GM12878 (cell line): ENCODE measurements around the gene MAGEB3. TPM values are rescaled to one million over a fixed set of nuclear protein-coding genes. Genes with fewer than 3 reads are reported as not detected.

ENCODE experiments used
- ATAC-seq: fragments of 200-7000 bp; cut with Tn5 transposase; 3 replicates; pipeline ENCODE4 v1.9.1; 2020; ENCODE audit warnings: mild to moderate bottlenecking, moderate library complexity
- BruUV-seq: library from RNA; stranded (reverse); fragments of 400-500 nt; replicated peaks from 2 replicates; lab custom pipeline; 2021; lab: Mats Ljungman, UMichigan
- CTCF ChIA-PET: fragments of 300-600 bp; sonication (Branson Sonifier 250); formaldehyde crosslinking; extraction: SDS; loops from one replicate; lab custom pipeline; 2021; ENCODE audit warnings: inconsistent platforms; lab: Yijun Ruan, JAX
- POLR2A ChIA-PET: fragments of 350-600 bp; formaldehyde crosslinking; extraction: SDS; loops from one replicate; lab custom pipeline; 2021; ENCODE audit warnings: inconsistent platforms; lab: Charles Lee
- RAD21 ChIA-PET: fragments of 300-600 bp; sonication (Branson Sonifier 250); formaldehyde crosslinking; loops from one replicate; lab custom pipeline; 2023; ENCODE audit warnings: antibody characterized with exemption; ENCODE audit not compliant: unreplicated experiment; lab: Charles Lee
- SMC1A ChIA-PET: fragments of 300-600 bp; sonication (Branson Sonifier 250); formaldehyde crosslinking; loops from one replicate; lab custom pipeline; 2023; ENCODE audit not compliant: unreplicated experiment, uncharacterized antibody; lab: Charles Lee
- DNase-seq: peaks from one replicate; pipeline ENCODE4 v3.0.0-alpha.2; 2011; ENCODE audit warnings: low read depth, low spot score
- FAIRE-seq: peaks from 3 replicates; lab custom pipeline; 2011; peaks lifted over from hg19 to GRCh38; lab: Jason Lieb, UNC
- H2AFZ ChIP-seq: 2 replicates; pipeline ENCODE4 v1.6.0; 2011; ENCODE audit warnings: low read depth, low read length, control low read depth; ENCODE audit not compliant: control insufficient read depth
- H3K27ac ChIP-seq: 2 replicates; pipeline ENCODE4 v1.5.1; 2011; ENCODE audit warnings: control low read depth; ENCODE audit not compliant: control insufficient read depth, insufficient read depth
- H3K27me3 ChIP-seq, 2 experiments: replicated peaks in 1 of 2; 2 replicates each; pipeline versions ENCODE4 v1.6.0 to v1.6.1; 2011; ENCODE audit warnings: low read length in 1 of 2; ENCODE audit not compliant: control insufficient read depth in 2 of 2, insufficient read depth in 2 of 2
- H3K36me3 ChIP-seq, 2 experiments: 2 replicates each; pipeline ENCODE4 v1.5.1; 2011; ENCODE audit warnings: low read length in 1 of 2; ENCODE audit not compliant: control insufficient read depth in 2 of 2, insufficient read depth in 2 of 2
- H3K4me1 ChIP-seq: 2 replicates; pipeline ENCODE4 v1.6.1; 2011; ENCODE audit warnings: mild to moderate bottlenecking, low read length, moderate library complexity, mixed read lengths; ENCODE audit not compliant: control insufficient read depth, insufficient read depth
- H3K4me2 ChIP-seq: 2 replicates; pipeline ENCODE4 v1.6.0; 2011; ENCODE audit warnings: control low read depth; ENCODE audit not compliant: control insufficient read depth, insufficient read depth
- H3K4me3 ChIP-seq: fragments of 200-600 bp; sonication (generic); 2 replicates; pipeline ENCODE4 v1.5.1; 2016
- H3K79me2 ChIP-seq: 2 replicates; pipeline ENCODE4 v1.6.0; 2011; ENCODE audit warnings: low read length; ENCODE audit not compliant: control insufficient read depth, insufficient read depth
- H3K9ac ChIP-seq: 2 replicates; pipeline ENCODE4 v1.8.0; 2011; ENCODE audit warnings: low read length, control low read depth, mixed read lengths; ENCODE audit not compliant: control insufficient read depth, insufficient read depth
- H3K9me3 ChIP-seq: replicated peaks from 3 replicates; pipeline ENCODE4 v1.5.1; 2011; ENCODE audit warnings: mild to moderate bottlenecking, low read length; ENCODE audit not compliant: control insufficient read depth, insufficient read depth
- H4K20me1 ChIP-seq: 2 replicates; pipeline ENCODE4 v1.6.0; 2011; ENCODE audit not compliant: control insufficient read depth, insufficient read depth
- ASH2L ChIP-seq: fragments of 300-600, 200-600 bp; sonication (generic); IDR thresholded peaks from 2 replicates; pipeline ENCODE4 v1.6.1; 2017; ENCODE audit warnings: low read depth, mild to moderate bottlenecking, borderline replicate concordance
- CREM ChIP-seq: IDR thresholded peaks from 2 replicates; pipeline ENCODE4 v1.6.1; 2014; ENCODE audit warnings: antibody characterized with exemption, low read depth
- EED ChIP-seq: sonication (generic); IDR thresholded peaks from 2 replicates; pipeline ENCODE4 v1.6.1; 2016; ENCODE audit warnings: antibody characterized with exemption, low read depth
- JUNB ChIP-seq: IDR thresholded peaks from 2 replicates; pipeline ENCODE4 v1.6.1; 2016; ENCODE audit warnings: antibody characterized with exemption, mild to moderate bottlenecking
- KAT2A ChIP-seq: conservative IDR thresholded peaks from 2 replicates; pipeline ENCODE4 v1.6.1; 2011; ENCODE audit warnings: low read depth, low read length; ENCODE audit not compliant: control insufficient read depth
- KLF5 ChIP-seq: fragments of 450-650 bp; IDR thresholded peaks from 2 replicates; pipeline ENCODE4 v1.6.1; 2014; ENCODE audit warnings: mild to moderate bottlenecking; ENCODE audit not compliant: partially characterized antibody
- MTA3 ChIP-seq: IDR thresholded peaks from 2 replicates; pipeline ENCODE4 v1.6.1; 2012; ENCODE audit warnings: low read length, inconsistent platforms, borderline replicate concordance
- RBBP5 ChIP-seq: fragments of 200-600 bp; sonication (generic); conservative IDR thresholded peaks from 2 replicates; pipeline ENCODE4 v1.6.1; 2016
- RUNX3 ChIP-seq: IDR thresholded peaks from 2 replicates; pipeline ENCODE4 v1.6.1; 2012; ENCODE audit warnings: low read length, inconsistent platforms
- SREBF2 ChIP-seq: IDR thresholded peaks from 2 replicates; pipeline ENCODE4 v1.6.1; 2012; ENCODE audit warnings: mild to moderate bottlenecking, low read length
- SRF ChIP-seq, 2 experiments: IDR thresholded peaks; 2 replicates each; pipeline ENCODE4 v1.6.1; 2011; ENCODE audit warnings: low read depth in 2 of 2, low read length in 2 of 2, mild to moderate bottlenecking in 1 of 2, moderate library complexity in 1 of 2
- YY1 ChIP-seq: IDR thresholded peaks from 2 replicates; pipeline ENCODE4 v1.6.1; 2011; ENCODE audit warnings: low read depth, mild to moderate bottlenecking, low read length
- ZNF207 ChIP-seq: fragments of 450-650 bp; IDR thresholded peaks from 2 replicates; pipeline ENCODE4 v1.6.1; 2014; ENCODE audit warnings: antibody characterized with exemption, mild to moderate bottlenecking, borderline replicate concordance
- WGBS: methylation state at CpG from one replicate; pipeline ENCODE4 v1.1.6; 2016; ENCODE audit warnings: low lambda C conversion rate; ENCODE audit not compliant: insufficient replicate concordance, insufficient coverage; ENCODE audit errors: missing lambda C conversion rate; 5-methylcytosine and 5-hydroxymethylcytosine counted together
- in situ Hi-C: fragments of 300-500 bp; cut with MboI; formaldehyde crosslinking; loops from 9 replicates; pipeline ENCODE4 v1.14.3; 2018; ENCODE audit warnings: mixed read lengths
- intact Hi-C: fragments of 100-400 bp; cut with micrococcal nuclease; formaldehyde crosslinking; loops from one replicate; pipeline ENCODE4 v1.14.2; 2022; ENCODE audit not compliant: unreplicated experiment
- polyA plus RNA-seq, 11 experiments: library from polyadenylated mRNA; depleted of rRNA in 4 of 11; unstranded in 6 of 11; stranded (reverse) in 5 of 11; fragments of >200 nt; fragmentation: Nextera tagmentation in 4 of 11; fragmentation: Illumina TruSeq in 1 of 11; extraction: Ambion mirVana in 4 of 11; extraction: Trizol in 1 of 11; gene quantifications; 1 replicate in 1 of 11; 2 replicates in 10 of 11; pipeline versions ENCODE4 v1.2.1 to v1.2.3, GENCODE V29; 2011 to 2016; ENCODE audit warnings: inconsistent platforms in 2 of 11, missing spikeins in 2 of 11, low read depth in 1 of 11
- total RNA-seq, 4 experiments: library from RNA; depleted of rRNA in 3 of 4; stranded (reverse); fragments of >200 nt in 3 of 4; fragmentation: Illumina TruSeq in 1 of 4; extraction: Trizol in 1 of 4; gene quantifications; 2 replicates each; pipeline versions ENCODE4 v1.2.1 to v1.2.3, GENCODE V29; 2013 to 2021
- TF ChIP-seq, protein P1 (sequence below): fragments of 450-650 bp; IDR thresholded peaks from 2 replicates; pipeline ENCODE4 v1.6.1; 2018; ENCODE audit warnings: borderline replicate concordance, mild to moderate bottlenecking; ENCODE audit not compliant: partially characterized antibody
- TF ChIP-seq, protein P2 (sequence below): fragments of 150-350 bp; IDR thresholded peaks from 2 replicates; pipeline ENCODE4 v1.6.1; 2014; ENCODE audit warnings: mild to moderate bottlenecking, low read depth, low read length

MAGEB3 gene
- total and polyA plus RNA-seq, 10 of the 15 experiments (the other 5 are each of a cell fraction or from before 2014, with no cell fraction given): not detected

DNA sequence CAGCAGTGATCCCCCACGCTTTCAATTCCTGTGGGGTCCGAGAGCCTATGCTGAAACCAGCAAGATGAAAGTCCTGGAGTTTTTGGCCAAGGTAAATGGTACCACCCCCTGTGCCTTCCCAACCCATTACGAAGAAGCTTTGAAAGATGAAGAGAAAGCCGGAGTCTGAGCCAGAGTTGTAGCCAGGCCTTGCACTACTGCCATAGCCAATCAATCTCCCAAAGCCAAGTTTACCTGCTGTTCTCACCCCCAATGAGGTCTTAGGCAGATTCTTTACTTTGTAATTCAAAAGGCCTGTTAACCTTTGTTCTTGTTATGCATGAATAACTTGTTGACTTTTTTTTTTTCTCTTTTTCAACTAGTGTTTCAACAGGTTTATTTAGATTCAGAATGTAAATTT is 11.1 kb upstream of the MAGEB3 start:
- Histone ChIP-seq H3K4me2 (no peak overlapping the region), H3K36me3 (no peaks in the 10 kb centered on the region), H3K9ac (no peak overlapping the region), H2AFZ (no peak overlapping the region), H3K4me3 (no peak overlapping the region), H3K27ac (no peak overlapping the region), H3K9me3 (no peaks in the 10 kb centered on the region), H3K79me2 (no peaks in the 10 kb centered on the region), H3K4me1 (no peaks in the 10 kb centered on the region), H4K20me1 (no peaks in the 10 kb centered on the region), H3K27me3 (no peaks in the 10 kb centered on the region)
- ChIA-PET POLR2A (no interaction called here), CTCF (no interaction called here), RAD21 (interaction anchor here (0.7 kb wide), 1 partner anchor 79 kb away, joined by 3 read pairs; no protein-coding TSS in a partner anchor), SMC1A (no interaction called here)
- intact Hi-C loops: no loop called here
- WGBS: 40% methylated on average over 4 of the region's 4 CpGs
- FAIRE-seq (no peak), ATAC-seq (no peak), DNase-seq (no peak)
- in situ Hi-C loops: no loop called here
- TF ChIP-seq MTA3 (no peak), KAT2A (no peak), KLF5 (no peak), ZNF207 (no peak), ASH2L (no peak), EED (no peak), SREBF2 (no peak), YY1 (no peak), SRF (IDR thresholded peaks at IDR 0.05; ENCODE audit: low read depth in 2 of 2, low read length in 2 of 2) (no peak), CREM (no peak), RUNX3 (no peak), JUNB (no peak), RBBP5 (no peak)
- TF ChIP-seq, protein P1, sequence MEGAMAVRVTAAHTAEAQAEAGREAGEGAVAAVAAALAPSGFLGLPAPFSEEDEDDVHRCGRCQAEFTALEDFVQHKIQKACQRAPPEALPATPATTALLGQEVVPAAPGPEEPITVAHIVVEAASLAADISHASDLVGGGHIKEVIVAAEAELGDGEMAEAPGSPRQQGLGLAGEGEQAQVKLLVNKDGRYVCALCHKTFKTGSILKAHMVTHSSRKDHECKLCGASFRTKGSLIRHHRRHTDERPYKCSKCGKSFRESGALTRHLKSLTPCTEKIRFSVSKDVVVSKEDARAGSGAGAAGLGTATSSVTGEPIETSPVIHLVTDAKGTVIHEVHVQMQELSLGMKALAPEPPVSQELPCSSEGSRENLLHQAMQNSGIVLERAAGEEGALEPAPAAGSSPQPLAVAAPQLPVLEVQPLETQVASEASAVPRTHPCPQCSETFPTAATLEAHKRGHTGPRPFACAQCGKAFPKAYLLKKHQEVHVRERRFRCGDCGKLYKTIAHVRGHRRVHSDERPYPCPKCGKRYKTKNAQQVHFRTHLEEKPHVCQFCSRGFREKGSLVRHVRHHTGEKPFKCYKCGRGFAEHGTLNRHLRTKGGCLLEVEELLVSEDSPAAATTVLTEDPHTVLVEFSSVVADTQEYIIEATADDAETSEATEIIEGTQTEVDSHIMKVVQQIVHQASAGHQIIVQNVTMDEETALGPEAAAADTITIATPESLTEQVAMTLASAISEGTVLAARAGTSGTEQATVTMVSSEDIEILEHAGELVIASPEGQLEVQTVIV: no peak
- TF ChIP-seq, protein P2, sequence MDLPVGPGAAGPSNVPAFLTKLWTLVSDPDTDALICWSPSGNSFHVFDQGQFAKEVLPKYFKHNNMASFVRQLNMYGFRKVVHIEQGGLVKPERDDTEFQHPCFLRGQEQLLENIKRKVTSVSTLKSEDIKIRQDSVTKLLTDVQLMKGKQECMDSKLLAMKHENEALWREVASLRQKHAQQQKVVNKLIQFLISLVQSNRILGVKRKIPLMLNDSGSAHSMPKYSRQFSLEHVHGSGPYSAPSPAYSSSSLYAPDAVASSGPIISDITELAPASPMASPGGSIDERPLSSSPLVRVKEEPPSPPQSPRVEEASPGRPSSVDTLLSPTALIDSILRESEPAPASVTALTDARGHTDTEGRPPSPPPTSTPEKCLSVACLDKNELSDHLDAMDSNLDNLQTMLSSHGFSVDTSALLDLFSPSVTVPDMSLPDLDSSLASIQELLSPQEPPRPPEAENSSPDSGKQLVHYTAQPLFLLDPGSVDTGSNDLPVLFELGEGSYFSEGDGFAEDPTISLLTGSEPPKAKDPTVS: no peak
- no TSS peak for BruUV-seq
